ENCODE results near the gene NFIA.

NFIA gene

GRCh38 chr1:61428146-61428545 lies 345.8 kb downstream of the NFIA start:
- DNase-seq (ENCODE audit: low read depth in 2 of 2), result no peak

- no peak for DNase-seq (ENCODE audit: low read depth in 2 of 2)
Observed at GRCh38 chr1:61432616-61433388, 350.4 kb downstream of the NFIA start.

DNA sequence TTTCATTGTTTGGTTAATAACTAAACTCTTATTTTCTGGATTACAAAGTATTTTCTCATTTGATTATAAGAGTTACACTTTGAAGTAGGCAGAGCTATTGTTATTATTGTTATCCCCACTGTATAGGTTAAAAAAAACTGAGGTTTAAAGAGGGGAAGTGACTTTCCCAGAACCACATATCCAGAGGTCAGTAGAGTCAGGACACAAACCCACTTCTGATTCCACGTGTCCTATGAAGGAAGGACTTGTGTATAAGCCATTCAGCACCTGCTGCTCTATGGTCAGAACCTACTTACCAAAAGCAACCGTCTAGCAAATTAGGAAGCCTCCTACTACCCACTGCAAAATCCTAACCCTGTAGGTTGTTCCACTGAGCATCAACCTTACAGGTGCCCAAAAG lies 351.3 kb downstream of the NFIA start:
- no peak for DNase-seq (ENCODE audit: low read depth in 2 of 2)

- no peak for DNase-seq (ENCODE audit: low read depth in 2 of 2)
Observed at GRCh38 chr1:61434276-61434675, 351.9 kb downstream of the NFIA start.

DNA sequence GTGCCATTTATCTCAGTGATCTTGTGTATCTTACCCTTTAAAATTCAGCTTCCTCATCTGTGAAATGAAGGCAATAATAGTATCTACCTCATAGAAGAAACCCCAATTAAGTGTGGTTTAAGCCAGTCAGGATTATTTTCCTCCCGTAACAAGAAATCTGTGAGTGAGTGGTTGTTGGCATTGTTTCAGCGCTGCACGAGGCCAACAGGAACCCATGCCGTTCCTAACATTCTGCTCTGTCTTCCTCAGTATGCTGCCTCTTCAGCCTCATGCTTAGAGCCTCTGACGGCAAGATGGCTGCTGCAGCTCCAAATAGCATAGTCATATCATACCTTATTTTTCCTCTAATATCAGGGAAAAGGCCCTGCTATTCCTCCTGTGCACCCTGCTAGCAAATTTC lies 352.9 kb downstream of the NFIA start:
- no peak for DNase-seq (ENCODE audit: low read depth in 2 of 2)

DNA sequence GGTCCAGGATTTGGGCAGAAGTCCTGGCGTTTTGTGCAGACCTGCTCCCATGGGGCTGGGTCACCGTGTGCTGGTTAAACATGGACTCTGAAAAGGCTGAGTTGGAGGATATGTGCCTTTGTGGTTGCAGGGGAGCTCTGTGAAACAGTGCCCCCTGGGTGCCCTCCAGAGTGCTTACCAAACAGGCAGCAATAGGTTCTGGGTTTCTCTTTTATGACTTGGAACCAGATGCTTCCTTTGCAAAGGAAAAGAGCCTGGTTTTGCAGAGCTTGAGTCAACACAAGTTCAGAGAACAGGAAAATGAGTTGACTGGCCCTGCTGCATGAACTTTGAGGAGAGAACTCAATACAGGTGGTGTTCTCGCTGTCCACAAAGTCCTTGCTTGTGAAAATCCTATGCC lies 353.7 kb downstream of the NFIA start:
- DNase-seq (ENCODE audit: low read depth in 2 of 2), result no peak

DNA sequence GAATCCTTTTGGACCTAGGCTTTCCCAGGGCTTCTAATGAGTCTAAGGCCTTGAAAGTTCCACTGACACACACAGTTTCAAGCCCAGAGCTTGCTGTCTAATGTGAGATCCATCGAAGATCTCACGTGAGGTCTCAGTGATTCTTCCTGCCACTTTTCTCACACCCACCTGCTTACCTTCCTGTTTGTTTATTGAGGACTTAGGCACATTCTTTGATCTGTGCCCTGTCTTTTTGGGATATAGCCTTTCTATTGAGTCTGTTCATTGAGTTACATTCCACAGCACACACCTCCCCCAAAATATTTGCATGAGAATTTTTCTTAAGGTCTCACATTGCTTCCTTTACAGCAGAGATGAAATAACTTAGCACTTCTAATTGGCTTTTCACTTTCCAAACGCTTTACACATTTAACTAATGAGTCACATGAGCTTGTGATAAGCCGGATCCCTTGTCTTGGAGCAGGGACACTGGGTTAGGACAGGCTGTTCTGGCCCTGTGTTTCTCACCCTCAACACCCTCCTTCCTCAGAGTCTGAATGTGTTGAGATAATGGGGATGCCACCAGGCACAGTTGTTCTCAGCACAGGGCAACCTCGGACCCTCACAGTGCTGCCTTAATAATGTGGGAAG lies 354.2 kb downstream of the NFIA start:
- DNase-seq (ENCODE audit: low read depth in 2 of 2), result no peak

DNA sequence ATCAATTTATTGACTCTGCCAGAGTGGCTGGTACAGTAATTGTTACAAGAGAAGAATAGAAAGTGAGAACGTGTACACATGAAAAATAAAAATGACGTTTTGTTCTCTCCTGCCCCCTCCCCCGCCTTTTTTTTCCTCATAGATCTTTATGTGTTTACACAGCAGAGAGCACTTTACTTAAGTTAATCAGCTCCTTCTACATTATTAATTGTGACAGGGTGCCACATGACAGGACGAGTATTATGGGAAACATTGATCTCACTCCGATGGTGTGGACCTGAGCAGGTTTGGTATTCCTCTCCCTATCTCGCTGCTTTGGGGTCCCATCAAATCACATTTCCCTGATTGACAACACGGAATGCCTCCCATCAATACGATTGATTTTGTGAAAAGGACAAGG lies 356.9 kb downstream of the NFIA start:
- DNase-seq (ENCODE audit: low read depth in 2 of 2), result no peak

- DNase-seq (ENCODE audit: low read depth in 2 of 2), result no peak
Observed at GRCh38 chr1:61441723-61442262, 359.4 kb downstream of the NFIA start.

- no peak for DNase-seq (ENCODE audit: low read depth in 2 of 2)
Observed at GRCh38 chr1:61442544-61442943, 360.2 kb downstream of the NFIA start.

DNA sequence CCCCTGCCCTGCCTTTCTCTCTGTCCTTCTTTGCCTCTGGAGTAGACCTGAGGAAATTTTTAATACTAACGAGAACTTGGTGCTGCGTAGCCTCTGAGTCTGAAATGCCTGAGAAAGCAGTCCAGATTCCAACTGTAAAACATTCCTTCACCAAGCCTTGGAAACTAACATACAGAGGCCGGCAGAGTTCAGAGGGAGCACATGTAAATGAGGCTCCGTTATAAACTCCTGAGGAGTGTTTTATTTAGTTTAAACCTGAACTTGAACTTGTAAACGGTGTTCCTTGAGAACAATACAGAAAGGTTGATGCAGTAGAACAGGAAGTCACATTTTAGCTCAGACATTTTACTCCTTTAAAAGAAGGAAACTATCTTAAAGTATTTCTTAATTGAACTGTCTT lies 361.9 kb downstream of the NFIA start:
- DNase-seq (ENCODE audit: low read depth in 2 of 2), result no peak

- no peak for DNase-seq (ENCODE audit: low read depth in 2 of 2)
Observed at GRCh38 chr1:61445269-61445825, 363.0 kb downstream of the NFIA start.

GRCh38 chr1:61446531-61446991 lies 364.2 kb downstream of the NFIA start:
- DNase-seq (ENCODE audit: low read depth in 2 of 2), result no peak

DNA sequence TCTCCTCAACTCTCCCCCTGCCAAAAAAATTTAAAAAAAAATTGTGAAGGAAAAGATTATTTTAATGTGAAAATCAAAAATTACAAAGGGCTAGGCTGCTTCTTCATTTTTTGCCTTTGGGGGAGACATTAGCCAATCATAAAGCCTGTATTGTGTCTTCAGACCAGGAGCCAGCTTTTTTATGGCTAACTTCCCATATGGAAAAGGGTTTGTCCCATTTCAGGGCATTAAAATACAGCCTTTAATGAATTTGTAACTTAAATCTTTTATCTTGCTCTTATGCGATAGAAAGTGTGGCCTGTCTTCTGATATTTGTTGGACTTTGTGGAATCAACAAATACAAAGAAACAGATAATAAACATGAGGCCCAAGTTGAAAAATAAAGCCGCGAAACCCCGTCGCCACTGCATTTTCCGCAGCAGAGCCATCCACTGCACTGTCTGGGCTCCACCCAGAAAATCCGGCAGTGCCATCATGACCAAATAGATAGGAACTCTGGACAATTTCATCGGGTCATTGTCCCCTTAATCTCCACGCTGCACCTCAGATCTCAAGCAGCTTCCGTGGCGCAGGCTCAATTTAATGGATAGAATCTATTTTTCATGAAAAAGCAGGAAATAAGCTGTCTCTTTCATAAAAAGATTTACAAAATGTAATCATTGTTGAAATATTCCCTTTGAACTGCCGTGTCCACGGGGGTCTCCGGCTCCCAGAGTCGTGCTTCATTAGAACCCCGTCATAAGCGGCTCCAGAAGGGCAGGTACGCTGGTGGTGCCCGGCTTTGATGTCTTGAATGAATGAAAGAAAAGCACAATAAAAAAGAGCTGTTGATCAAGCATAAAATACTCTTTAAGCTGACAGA lies 365.0 kb downstream of the NFIA start:
- no peak for DNase-seq (ENCODE audit: low read depth in 2 of 2)

DNA sequence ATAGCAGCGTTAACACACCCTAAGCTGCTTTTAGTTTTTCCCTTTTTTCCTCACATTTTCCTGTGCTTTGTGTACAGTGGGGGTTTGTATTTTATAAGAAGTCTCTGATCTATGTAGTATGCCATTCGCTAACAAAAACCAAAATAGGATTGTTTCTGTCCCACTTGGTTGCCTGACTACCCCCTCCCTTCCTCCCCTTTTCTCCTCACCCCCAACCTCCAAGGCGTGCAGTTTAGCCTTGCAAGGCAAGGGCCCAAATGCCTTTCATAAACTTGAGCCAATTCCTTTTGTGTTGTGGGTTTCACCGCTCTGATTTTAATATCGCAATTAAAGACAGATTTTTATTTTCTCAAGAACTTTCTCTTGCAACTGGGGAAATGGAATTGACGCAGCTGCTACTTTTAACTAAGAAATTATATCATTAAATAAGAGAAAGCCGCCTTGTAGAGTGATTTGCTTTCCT lies 365.6 kb downstream of the NFIA start:
- no peak for DNase-seq (ENCODE audit: low read depth in 2 of 2)

DNA sequence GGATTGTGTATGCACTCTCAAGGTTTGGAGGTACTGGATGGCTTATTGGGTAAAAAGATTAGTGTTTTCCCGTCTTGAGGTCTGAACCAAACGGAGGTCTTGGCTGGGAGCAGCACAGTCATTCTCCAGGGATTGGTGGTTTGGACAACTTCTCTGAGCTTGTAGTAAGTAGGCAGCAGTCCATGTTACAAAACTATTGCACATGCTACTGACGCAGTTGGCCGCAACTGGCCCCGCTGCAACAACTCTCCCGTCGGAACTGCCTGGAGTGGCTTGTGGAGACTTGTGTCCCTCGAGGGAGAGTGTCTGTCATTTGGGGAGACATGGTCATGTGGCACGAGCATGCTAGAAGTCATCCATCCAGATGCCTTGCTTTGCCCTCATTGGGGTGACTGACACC lies 366.6 kb downstream of the NFIA start:
- no peak for DNase-seq (ENCODE audit: low read depth in 2 of 2)

DNA sequence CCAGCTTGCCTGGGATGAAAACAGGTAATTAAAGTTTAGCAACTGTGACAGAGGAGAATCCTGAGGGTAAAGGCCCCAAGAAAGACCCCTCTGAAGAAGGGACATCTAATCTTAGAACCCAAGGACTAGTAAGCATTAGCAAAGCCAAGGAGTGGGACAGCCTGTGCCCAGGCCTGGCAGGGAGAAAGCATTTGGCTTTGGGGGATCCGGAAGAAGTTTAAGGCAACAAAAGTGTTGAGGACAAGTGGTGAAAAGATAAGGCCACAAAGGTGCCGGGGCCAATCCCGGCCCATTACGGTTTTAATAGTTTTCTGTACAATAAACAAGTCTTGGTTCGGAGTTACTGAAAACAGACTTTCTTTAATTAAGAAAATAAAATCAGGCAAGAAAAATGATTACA lies 367.0 kb downstream of the NFIA start:
- no peak for DNase-seq (ENCODE audit: low read depth in 2 of 2)

DNA sequence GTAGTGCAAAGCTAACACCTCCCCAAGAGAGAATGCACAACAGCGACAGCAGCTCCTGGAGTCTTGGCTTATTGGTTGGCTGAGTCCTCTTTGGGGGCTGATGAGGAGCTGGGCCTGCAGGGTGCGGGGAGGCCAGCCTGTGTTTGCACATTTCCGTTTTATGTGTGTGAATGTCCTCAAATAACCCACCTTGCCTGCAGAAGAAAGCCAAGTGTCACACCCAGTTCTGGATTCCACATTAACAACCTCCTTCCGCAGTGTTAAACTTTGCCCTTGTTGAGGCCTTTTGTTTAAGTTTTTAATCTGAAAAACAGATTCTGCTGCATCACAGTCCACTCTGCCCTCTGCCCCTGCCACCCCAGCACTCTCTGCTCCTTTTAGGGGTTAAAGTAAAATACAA lies 368.1 kb downstream of the NFIA start:
- no peak for DNase-seq (ENCODE audit: low read depth in 2 of 2)

DNA sequence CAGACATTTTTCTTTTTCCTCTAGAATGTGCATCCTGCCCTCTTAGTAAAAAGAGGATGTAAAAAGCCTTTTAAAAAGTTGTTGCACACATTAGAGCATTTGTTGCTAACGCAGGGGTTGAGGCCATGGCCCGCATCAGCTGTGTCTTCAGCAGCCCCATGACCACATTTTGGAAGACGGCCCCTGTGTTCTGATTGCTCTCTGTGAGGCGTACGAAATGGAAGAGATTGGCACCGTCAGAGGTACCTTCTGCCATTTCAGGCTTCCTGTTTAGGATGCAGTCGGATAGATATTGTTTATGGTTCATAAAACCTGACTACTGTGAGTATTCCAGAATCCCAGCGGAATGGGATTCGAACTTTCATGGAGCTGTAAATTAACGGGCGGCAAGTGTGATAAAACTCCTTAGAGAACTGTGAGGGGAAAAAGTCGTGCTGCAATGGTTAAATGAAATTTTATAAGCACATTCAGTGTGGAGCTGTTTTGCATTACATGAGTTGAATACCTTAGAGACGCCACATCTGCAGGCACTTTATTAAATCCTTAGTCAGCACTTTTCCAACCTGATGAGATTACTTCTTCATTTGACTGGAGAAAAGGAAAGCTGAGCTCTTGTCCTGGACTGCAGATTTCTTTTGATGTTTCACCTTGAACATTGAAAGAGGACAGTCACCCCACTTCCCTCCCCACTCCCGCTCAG lies 368.7 kb downstream of the NFIA start:
- DNase-seq (ENCODE audit: low read depth in 2 of 2), result no peak

- DNase-seq (ENCODE audit: low read depth in 2 of 2), result no peak
Observed at GRCh38 chr1:61451572-61451968, 369.2 kb downstream of the NFIA start.

All from stimulated activated CD4-positive, alpha-beta T cell treated with anti-CD3 and anti-CD28 coated beads, Interleukin-4, amount 100 ng/mL, for 48 hours (primary cell).